ENCODE results near the gene CA5B.
"Not testable (repeated sequence)": the region's sequence is repeated elsewhere in the genome, so short reads cannot be mapped to it uniquely, and the experiment has no call there.

The CA5B gene

DNA sequence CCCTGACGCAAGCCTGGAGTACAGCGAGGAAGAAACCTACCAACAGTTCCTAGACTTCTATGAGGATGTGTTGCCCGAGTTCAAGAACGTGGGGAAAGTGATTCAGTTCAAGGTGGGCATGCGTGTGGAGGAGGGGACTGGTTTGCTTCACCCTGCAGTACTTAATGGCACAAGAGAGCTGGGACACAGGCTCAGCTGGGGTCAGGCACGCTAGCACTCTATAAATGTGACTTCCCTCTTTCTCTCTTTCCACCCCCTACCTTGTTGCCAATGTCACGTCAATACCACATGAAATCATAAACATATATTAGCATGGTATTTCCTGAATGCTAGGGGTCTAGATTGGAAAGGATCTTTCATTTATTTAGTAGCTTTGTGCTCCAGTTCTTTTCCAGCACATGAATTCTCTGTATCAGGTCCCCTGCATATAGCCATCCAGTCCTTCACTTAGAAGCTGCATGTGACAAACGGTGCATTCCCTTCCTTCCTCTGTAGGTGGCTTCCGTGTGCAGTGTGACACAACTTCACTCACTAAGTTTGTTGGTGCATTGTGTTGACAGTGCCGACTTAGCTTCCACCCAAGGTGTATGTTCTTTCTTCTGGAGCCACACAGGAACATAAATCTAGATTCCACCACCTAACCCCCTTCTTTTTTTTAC is 77.8 kb downstream of the CA5B start:
- DNase-seq, result no peak

- no peak for DNase-seq
Observed at GRCh38 chrX:15816438-15816809, 78.4 kb downstream of the CA5B start.

DNA sequence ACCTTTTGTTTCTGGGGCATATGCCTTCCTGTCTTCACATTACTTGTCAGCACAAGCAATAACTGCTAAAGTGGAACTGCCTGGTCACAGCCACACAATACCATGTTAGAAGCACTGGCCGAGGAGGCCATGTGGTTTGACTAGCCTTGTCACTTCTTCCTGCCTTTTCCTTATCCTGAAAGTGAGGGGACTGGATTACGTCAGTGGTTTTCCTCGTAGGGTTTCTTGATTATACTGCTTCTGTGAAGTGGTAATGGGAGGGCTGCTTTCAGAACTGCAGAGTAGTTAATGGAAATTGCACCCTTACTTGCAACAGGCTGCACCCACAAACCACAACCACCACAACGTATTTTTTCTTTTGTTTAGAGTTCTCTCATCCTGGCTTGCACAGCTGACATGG is 78.8 kb downstream of the CA5B start:
- no peak for DNase-seq

DNA sequence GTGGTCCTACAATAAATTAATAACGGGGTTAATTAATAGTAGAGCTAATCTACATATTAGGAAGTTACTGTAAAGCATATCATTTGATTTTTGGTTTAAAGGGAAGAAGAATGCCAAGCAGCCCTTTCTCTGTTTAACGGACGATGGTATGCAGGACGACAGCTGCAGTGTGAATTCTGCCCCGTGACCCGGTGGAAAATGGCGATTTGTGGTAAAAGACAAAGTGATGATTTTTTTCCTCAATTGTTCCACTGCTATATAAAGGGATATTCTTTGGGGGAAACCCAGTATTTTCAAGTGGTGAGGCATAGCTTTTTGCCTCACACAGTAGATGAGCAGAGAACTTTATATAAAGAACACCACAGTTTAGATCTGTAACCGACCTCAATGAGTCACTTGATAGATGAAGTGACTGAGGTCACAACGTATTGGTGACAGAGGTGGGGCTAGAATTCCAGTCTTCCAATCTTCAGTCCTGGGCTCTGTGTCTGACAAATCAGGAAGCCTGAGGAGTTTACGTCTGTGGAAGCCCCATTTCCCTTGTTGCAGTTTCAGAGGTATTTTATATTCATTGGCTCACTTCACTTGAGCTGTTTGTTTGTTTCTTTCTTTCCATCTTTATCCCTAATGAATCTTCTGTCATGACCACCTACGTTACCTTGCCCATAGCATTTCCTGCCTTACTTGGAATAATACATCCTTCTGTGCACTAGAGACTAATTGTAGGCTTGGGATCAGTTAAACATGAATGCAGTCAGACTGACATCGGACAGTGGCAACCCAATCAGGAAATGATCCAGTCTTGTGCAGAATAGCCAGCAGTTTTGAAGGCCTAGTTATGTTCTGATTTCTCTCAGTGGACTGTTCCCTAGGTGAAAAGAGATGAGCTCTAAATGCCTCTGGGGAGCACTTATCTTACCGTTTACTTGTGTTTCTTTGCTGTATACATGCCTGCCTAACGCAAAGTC is 82.3 kb downstream of the CA5B start:
- no peak for DNase-seq

GRCh38 chrX:15822922-15823321 is 84.9 kb downstream of the CA5B start:
- DNase-seq, result no peak

GRCh38 chrX:15825936-15826335 is 87.9 kb downstream of the CA5B start:
- no peak for DNase-seq

- no peak for DNase-seq
Observed at GRCh38 chrX:15829217-15829616, 91.1 kb downstream of the CA5B start.

- not testable (repeated sequence) for DNase-seq
Observed at GRCh38 chrX:15831347-15831746, 93.3 kb downstream of the CA5B start.

DNA sequence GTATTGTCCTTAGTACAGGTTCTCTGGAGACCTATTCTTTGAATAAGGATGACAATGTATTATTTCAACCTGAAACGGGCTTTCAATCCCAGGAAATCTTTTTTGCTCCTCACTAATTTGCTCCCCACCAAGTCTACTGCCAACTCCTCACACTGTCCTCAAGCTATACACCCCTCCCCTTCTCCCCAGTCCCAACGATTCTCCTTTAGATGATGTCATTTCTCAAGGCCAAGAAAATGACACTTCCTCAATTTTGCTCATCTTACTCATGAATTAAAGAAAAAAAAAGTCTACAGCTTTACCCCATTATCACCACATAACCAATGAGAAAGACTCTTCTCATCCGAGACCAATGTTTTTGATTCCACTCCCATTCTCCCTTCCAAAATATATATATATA is 96.0 kb downstream of the CA5B start:
- DNase-seq, result no peak

DNA sequence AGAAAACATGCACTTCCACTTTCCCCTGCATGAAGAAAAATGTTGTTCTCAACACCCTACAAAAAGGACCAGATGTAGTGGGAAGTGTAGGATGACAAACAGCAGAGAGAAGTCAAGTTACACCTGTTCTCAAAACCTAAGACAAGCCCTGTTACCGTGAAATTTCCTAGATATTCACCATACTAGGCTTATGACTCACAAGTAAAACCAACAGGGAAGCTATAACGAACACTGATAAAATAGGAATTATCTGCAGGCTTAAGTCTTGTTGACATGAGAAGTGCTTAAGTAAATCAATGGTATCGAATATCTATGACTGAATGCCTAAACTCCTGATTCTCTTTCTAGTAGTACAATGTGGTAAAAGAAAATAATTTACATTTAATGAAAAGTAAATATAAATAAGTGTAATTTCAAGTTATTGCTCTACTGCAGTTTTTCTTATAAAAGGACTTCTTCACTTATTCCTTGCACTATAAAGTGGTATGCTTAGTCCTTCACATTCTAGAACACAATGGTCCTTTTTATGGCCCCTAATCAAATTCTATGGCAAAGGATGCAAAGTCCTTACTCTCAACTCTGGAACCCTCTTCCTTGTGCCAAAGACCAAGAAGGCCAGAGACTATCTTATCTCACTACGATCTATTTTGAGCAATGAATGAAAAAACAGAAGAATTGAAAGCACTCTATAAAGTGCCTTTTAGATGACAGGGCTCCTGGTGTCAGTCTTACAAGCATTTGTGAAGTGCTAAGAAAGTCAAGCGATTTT is 96.9 kb downstream of the CA5B start:
- DNase-seq, result no peak
